22Rv1 (cell line): ENCODE data around the gene CRYZL1.

Source experiments
- CTCF ChIP-seq: fragments of 450-650 bp; IDR thresholded peaks from 2 replicates; pipeline ENCODE4 v1.5.1; 2017; ENCODE audit warnings: mild to moderate bottlenecking
- ZFX ChIP-seq: fragments of 450-650 bp; IDR thresholded peaks from 2 replicates; pipeline ENCODE4 v1.6.1; 2017; ENCODE audit warnings: antibody characterized with exemption, borderline replicate concordance

DNA sequence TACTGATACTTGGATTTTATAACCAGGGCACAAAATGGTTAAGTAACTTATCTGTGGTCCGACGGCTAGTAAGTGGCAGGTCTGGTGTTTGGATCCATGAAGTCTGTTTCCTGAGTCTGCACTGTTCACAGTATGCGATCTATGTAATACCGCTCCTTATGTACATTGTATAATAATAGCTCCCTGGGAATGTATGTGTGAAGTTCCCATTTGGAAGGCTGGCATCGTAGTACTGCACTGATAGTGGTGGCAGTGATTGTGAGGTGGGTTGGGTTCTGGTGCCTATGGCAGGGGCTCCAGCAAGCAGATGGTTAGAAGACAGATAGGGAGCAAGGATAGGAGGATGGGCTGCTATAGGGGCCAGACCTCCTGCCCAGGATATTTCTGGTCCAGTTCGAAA, 26.1 kb upstream of the CRYZL1 start:
- no peak for TF ChIP-seq CTCF
- no peak for TF ChIP-seq ZFX
